Uterus (tissue), 2 donors: ENCODE measurements around the gene KDELR3.

Experiments used
- POLR2A ChIP-seq, 2 donors: fragments of 450-650 bp; IDR thresholded peaks; one replicate each; pipeline ENCODE4 v1.6.1; 2016; ENCODE audit warnings: antibody characterized with exemption in 2 of 2, mild to moderate bottlenecking in 1 of 2, moderate library complexity in 1 of 2
- TF ChIP-seq, protein P1 (sequence below), 4 experiments: fragments of 200-600 bp in 2 of 4; fragments of 450-650 bp in 2 of 4; sonication (generic) in 2 of 4; IDR thresholded peaks; one replicate each; pipeline ENCODE4 v1.5.1; 2016 to 2019; ENCODE audit warnings: antibody characterized with exemption in 4 of 4, mild to moderate bottlenecking in 2 of 4, moderate library complexity in 1 of 4

- TF ChIP-seq, protein P1, sequence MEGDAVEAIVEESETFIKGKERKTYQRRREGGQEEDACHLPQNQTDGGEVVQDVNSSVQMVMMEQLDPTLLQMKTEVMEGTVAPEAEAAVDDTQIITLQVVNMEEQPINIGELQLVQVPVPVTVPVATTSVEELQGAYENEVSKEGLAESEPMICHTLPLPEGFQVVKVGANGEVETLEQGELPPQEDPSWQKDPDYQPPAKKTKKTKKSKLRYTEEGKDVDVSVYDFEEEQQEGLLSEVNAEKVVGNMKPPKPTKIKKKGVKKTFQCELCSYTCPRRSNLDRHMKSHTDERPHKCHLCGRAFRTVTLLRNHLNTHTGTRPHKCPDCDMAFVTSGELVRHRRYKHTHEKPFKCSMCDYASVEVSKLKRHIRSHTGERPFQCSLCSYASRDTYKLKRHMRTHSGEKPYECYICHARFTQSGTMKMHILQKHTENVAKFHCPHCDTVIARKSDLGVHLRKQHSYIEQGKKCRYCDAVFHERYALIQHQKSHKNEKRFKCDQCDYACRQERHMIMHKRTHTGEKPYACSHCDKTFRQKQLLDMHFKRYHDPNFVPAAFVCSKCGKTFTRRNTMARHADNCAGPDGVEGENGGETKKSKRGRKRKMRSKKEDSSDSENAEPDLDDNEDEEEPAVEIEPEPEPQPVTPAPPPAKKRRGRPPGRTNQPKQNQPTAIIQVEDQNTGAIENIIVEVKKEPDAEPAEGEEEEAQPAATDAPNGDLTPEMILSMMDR (IDR thresholded peaks at IDR 0.05), result no peak
- TF ChIP-seq POLR2A (IDR thresholded peaks at IDR 0.05), result no peak
Measured at GRCh38 chr22:38471237-38471636, 3.3 kb downstream of the KDELR3 start.
